AG09309 (cell line): ENCODE results near the gene IDH2.

Source experiments
- DNase-seq: peaks from one replicate; pipeline ENCODE4 v3.0.0-alpha.2; 2010; ENCODE audit warnings: low read depth
- H3K4me3 ChIP-seq: 2 replicates; pipeline ENCODE4 v1.5.1; 2011; ENCODE audit warnings: mild to moderate bottlenecking, low read depth, low read length, moderate library complexity; ENCODE audit not compliant: control insufficient read depth
- CTCF ChIP-seq: IDR thresholded peaks from 2 replicates; pipeline ENCODE4 v1.5.1; 2011; ENCODE audit warnings: mild to moderate bottlenecking, low read depth, low read length, inconsistent platforms; ENCODE audit not compliant: insufficient read depth, control insufficient read depth; ENCODE audit errors: missing control alignments

Gene IDH2

GRCh38 chr15:90051874-90052273 lies 50.4 kb downstream of the IDH2 start:
- DNase-seq, result no peak
- H3K4me3 ChIP-seq, result no peak overlapping the region
- TF ChIP-seq CTCF, result no peak

GRCh38 chr15:90049666-90050604 lies 52.3 kb downstream of the IDH2 start:
- no peak for DNase-seq
- TF ChIP-seq CTCF, result no peak
- H3K4me3 ChIP-seq, result no peak overlapping the region

GRCh38 chr15:90049030-90049429 lies 53.2 kb downstream of the IDH2 start:
- H3K4me3 ChIP-seq, result no peak overlapping the region
- no peak for TF ChIP-seq CTCF
- DNase-seq, result no peak

GRCh38 chr15:90047956-90048575 lies 54.2 kb downstream of the IDH2 start:
- TF ChIP-seq CTCF, result no peak
- no peak for DNase-seq
- H3K4me3 ChIP-seq, result no peak overlapping the region

- no peak for TF ChIP-seq CTCF
Measured at GRCh38 chr15:90046911-90047392, 55.3 kb downstream of the IDH2 start.

GRCh38 chr15:90046289-90046688 lies 56.0 kb downstream of the IDH2 start:
- no peak for DNase-seq
- TF ChIP-seq CTCF, result no peak
- H3K4me3 ChIP-seq, result no peak overlapping the region

More at GRCh38 chr15:90046911-90047392, 55.3 kb downstream of the IDH2 start:
- H3K4me3 ChIP-seq, result no peak overlapping the region
- no peak for DNase-seq
